IPS-18c (cell line): ENCODE data around the gene HOXB4.

Experiments used
- H3K4me3 ChIP-seq: 2 replicates; pipeline ENCODE4 v1.7.0; 2013; ENCODE audit warnings: low read depth, mild to moderate bottlenecking, low read length, moderate library complexity; ENCODE audit not compliant: insufficient read depth
- H3K9me3 ChIP-seq: one replicate; pipeline ENCODE4 v1.6.1; 2013; ENCODE audit warnings: mild to moderate bottlenecking, low read length, moderate library complexity; ENCODE audit not compliant: control insufficient read depth, insufficient read depth

Gene HOXB4

GRCh38 chr17:48577946-48578615 is at the start of gene HOXB4:
HOXB4 (minus strand) TSS chr17:48578350; CDS start chr17:48578319, 31 bp downstream.
- Histone ChIP-seq H3K9me3 (no peaks in the 10 kb centered on the region), H3K4me3 (no peak within 1 kb of the TSS; the same call in 1 of the 2 replicates)

- peaks cover 2% of the 10 kb centered on the region for H3K9me3 ChIP-seq
- H3K4me3 ChIP-seq, result no peak overlapping the region; the same call in 1 of the 2 replicates
Observed at GRCh38 chr17:48627118-48627597, 49.0 kb upstream of the HOXB4 start.

GRCh38 chr17:48626245-48627117 is 48.3 kb upstream of the HOXB4 start, which contains the start of gene HOXB9:
HOXB9 (minus strand) TSS chr17:48626358; CDS start chr17:48626269, 89 bp downstream.
- H3K9me3 ChIP-seq, result peaks cover 3% of the 10 kb centered on the region
- H3K4me3 ChIP-seq, result peak within 1 kb of the TSS; percentile 40

GRCh38 chr17:48625495-48626244 is 47.5 kb upstream of the HOXB4 start:
- H3K4me3 ChIP-seq, result peak overlapping the region; percentile 40
- H3K9me3 ChIP-seq, result peaks cover 5% of the 10 kb centered on the region

GRCh38 chr17:48624544-48625494 is 46.7 kb upstream of the HOXB4 start:
- Histone ChIP-seq H3K9me3 (peaks cover 5% of the 10 kb centered on the region), H3K4me3 (peak overlapping the region; percentile 40)

- Histone ChIP-seq H3K9me3 (peaks cover 5% of the 10 kb centered on the region), H3K4me3 (no peak overlapping the region)
Observed at GRCh38 chr17:48624118-48624517, 46.0 kb upstream of the HOXB4 start.

GRCh38 chr17:48623583-48623982 is 45.4 kb upstream of the HOXB4 start:
- Histone ChIP-seq H3K4me3 (no peak overlapping the region), H3K9me3 (peaks cover 5% of the 10 kb centered on the region)

- H3K4me3 ChIP-seq, result no peak overlapping the region
Observed at GRCh38 chr17:48622857-48623256, 44.7 kb upstream of the HOXB4 start.

GRCh38 chr17:48621410-48622392 is 43.6 kb upstream of the HOXB4 start:
- peaks cover 5% of the 10 kb centered on the region for H3K9me3 ChIP-seq
- no peak overlapping the region for H3K4me3 ChIP-seq

More at GRCh38 chr17:48622857-48623256, 44.7 kb upstream of the HOXB4 start:
- H3K9me3 ChIP-seq, result peaks cover 5% of the 10 kb centered on the region

- H3K9me3 ChIP-seq, result peaks cover 4% of the 10 kb centered on the region
- H3K4me3 ChIP-seq, result no peak overlapping the region
Observed at GRCh38 chr17:48620461-48621139, 42.5 kb upstream of the HOXB4 start.

GRCh38 chr17:48619826-48620449 is 41.8 kb upstream of the HOXB4 start:
- H3K9me3 ChIP-seq, result peaks cover 3% of the 10 kb centered on the region
- no peak overlapping the region for H3K4me3 ChIP-seq

GRCh38 chr17:48618256-48618896 is 40.2 kb upstream of the HOXB4 start:
- Histone ChIP-seq H3K9me3 (peaks cover 3% of the 10 kb centered on the region), H3K4me3 (no peak overlapping the region)

- peaks cover 3% of the 10 kb centered on the region for H3K9me3 ChIP-seq
- H3K4me3 ChIP-seq, result no peak overlapping the region
Observed at GRCh38 chr17:48617471-48618255, 39.5 kb upstream of the HOXB4 start.
